GM18505 (cell line): ENCODE data around the gene ATP6V0B.

Experiments used
- ATAC-seq: cut with Tn5 transposase; IDR thresholded peaks from one replicate; pipeline ENCODE4 v1.9.1; 2021; ENCODE audit not compliant: unreplicated experiment
- POLR2A ChIP-seq: IDR thresholded peaks from 4 replicates; pipeline ENCODE4 v1.6.1; 2011; ENCODE audit warnings: borderline replicate concordance; ENCODE audit not compliant: insufficient read depth, insufficient read length; ENCODE audit errors: extremely low read depth

The ATP6V0B gene

GRCh38 chr1:44021156-44021555, 46.4 kb downstream of the ATP6V0B start:
- no peak for ATAC-seq
- no peak for TF ChIP-seq POLR2A

- no peak for ATAC-seq
Observed at GRCh38 chr1:44021581-44022321, 47.0 kb downstream of the ATP6V0B start.

GRCh38 chr1:44024031-44024902, 49.5 kb downstream of the ATP6V0B start:
- TF ChIP-seq POLR2A, result no peak
- ATAC-seq, result no peak

More at GRCh38 chr1:44021581-44022321, 47.0 kb downstream of the ATP6V0B start:
- no peak for TF ChIP-seq POLR2A

- TF ChIP-seq POLR2A, result no peak
- ATAC-seq, result no peak
Observed at GRCh38 chr1:44024903-44025525, 50.3 kb downstream of the ATP6V0B start.

GRCh38 chr1:44025816-44026215, 51.1 kb downstream of the ATP6V0B start:
- ATAC-seq, result no peak
- TF ChIP-seq POLR2A, result no peak

- no peak for ATAC-seq
- TF ChIP-seq POLR2A, result no peak
Observed at GRCh38 chr1:44027320-44027719, 52.6 kb downstream of the ATP6V0B start.
